Stimulated activated CD4-positive, alpha-beta T cell treated with anti-CD3 and anti-CD28 coated beads, Interleukin-1b, Interleukin-23, amount 100 ng/mL, for 1 hour (primary cell): ENCODE results near the gene PRPF6.
A peak's percentile ranks its signal among the peaks of the same experiment; 100 is the strongest.

ENCODE experiments used
- DNase-seq, 2 donors: peaks; one replicate each; pipeline ENCODE4 v3.0.0-alpha.2; 2020; ENCODE audit warnings: low read depth in 2 of 2

Gene PRPF6, protein sequence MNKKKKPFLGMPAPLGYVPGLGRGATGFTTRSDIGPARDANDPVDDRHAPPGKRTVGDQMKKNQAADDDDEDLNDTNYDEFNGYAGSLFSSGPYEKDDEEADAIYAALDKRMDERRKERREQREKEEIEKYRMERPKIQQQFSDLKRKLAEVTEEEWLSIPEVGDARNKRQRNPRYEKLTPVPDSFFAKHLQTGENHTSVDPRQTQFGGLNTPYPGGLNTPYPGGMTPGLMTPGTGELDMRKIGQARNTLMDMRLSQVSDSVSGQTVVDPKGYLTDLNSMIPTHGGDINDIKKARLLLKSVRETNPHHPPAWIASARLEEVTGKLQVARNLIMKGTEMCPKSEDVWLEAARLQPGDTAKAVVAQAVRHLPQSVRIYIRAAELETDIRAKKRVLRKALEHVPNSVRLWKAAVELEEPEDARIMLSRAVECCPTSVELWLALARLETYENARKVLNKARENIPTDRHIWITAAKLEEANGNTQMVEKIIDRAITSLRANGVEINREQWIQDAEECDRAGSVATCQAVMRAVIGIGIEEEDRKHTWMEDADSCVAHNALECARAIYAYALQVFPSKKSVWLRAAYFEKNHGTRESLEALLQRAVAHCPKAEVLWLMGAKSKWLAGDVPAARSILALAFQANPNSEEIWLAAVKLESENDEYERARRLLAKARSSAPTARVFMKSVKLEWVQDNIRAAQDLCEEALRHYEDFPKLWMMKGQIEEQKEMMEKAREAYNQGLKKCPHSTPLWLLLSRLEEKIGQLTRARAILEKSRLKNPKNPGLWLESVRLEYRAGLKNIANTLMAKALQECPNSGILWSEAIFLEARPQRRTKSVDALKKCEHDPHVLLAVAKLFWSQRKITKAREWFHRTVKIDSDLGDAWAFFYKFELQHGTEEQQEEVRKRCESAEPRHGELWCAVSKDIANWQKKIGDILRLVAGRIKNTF

GRCh38 chr20:63980806-63981728 is at the start of gene PRPF6:
Gene PRPF6 (plus strand): TSS chr20:63981132. CDS start chr20:63981246, 114 bp downstream.
- DNase-seq = peak; percentile 85 to 91

- no peak for DNase-seq
Measured at GRCh38 chr20:63931735-63932134, 49.2 kb upstream of the PRPF6 start.

DNA sequence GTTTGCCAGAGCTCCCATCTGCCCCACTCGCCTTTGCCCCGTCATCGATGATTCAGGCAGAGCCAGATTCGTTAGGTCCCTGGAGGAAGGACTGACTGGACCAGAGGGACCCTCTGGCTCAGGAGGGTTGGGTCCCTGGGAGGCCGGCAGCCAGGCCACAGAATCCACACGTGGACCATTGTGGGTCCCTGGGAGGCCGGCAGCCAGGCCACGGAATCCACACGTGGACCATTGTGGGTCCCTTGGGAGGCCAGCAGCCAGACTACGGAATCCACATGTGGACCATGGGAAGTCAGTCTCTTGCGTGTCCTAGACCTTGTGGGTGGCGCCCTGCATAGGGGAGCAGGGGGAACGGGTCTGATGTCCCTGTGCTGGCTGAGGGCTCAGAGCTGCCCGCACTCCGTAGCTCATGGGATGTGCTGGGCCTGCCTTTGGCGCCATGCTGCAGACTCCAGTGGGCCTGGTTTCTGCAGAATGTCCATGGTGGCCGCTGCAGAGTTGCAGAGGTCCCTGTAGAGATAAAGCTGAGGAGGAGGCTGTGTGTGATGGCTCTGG is 48.2 kb upstream of the PRPF6 start:
- no peak for DNase-seq

DNA sequence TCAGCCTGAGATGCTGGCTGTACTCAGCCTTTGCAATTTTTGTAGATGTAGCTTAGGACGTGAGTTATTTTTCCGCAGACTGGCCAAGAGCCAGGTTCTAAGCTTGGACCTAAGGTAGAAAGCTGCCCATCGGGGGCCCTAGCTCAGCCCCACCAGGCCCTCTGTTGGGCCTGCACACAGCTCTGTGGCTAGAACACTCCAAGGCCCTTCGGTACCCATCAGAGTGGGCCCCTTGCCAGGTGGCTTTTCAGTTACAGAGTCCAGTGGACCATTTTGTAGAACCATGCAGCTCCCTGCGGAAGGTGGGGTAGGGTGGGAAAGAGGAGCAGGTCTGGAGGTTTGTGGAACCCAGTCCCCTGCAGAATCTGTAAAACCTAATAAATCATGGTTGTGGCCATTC is 47.3 kb upstream of the PRPF6 start:
- no peak for DNase-seq

DNA sequence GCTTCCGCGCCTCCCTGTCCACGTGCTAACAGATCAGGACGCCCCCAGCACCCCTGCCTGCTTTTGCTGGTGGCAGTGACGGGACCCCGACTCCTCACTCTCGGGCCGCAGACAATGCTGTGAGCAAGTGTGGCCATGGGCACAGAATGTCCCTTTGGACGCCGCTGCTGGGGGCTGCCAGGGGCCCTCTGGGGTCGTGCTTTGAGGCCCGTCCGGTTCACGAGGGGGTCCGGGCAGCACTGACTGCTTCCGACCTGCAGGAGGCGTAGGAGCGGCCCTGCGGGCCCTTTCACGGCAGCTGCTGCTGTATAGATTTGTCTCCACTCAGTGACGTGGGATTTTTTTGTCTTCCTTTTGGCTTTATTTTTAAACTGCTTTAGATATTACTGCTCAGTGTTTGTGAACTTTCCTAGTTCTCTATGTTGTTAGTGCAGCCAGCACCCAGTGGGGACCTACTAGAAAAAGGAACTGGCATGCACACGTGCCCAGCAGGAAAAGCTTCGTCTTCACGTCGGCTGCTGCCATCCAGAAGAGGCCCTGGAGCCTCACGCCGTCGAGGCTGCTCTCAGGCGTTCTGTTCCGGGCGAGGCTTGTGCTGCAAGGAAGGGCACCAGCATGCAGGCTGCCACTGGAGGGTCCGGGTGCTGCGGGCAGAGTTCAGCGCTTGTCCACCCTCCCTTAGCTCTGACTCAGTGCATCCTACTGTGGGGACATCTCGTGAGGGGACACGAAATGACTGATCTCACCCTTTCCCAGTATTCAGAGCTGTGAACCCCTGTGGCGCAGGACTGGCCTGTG is 46.5 kb upstream of the PRPF6 start:
- DNase-seq = no peak

GRCh38 chr20:63935447-63935846 is 45.5 kb upstream of the PRPF6 start:
- DNase-seq = no peak

- DNase-seq = no peak
Measured at GRCh38 chr20:63937596-63937995, 43.3 kb upstream of the PRPF6 start.

DNA sequence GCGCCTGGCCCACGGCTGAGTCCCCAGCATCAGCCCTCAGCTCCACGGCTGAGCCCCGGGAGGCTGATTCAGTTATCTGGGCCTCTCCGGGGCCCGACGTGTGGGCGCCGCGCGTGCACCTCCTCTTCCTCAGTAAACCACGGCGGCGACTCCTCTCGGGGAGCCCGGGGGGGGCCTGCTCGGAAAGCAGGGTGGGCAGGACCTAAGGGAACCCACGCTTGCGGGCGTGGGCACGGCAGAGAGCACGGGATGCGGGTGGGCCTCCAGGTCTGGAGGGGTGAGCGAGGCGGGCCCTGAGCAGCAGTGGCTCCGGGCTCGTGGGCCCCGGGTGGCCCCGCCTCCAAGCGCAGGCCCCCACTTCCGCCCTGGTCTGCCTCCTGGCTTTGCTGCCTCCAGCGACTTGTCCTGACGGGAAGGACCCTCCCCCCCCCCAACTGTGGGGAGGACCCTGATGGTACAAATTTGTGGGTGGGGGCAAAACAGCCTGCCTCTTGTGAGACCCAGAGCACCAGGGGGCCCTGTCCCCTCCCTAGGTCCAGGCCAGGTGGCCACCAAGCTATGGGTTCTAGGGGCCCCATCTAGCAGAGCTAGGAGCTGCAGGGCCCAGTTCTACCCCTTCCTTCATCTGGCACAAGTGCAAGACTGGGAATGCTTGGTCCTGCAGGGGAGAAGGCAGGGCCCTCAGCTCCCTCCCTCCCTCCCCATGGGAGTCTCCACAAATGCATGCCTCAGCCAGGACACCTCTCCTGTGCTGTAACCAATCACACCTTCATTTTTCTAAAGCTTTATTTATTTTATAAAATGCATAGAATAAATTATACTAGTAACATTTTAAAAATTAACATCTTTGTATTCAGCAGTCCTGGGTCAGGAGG is 41.6 kb upstream of the PRPF6 start:
- DNase-seq = no peak

- no peak for DNase-seq
Measured at GRCh38 chr20:63940071-63940471, 40.9 kb upstream of the PRPF6 start.

GRCh38 chr20:63940472-63941266 is 40.3 kb upstream of the PRPF6 start:
- no peak for DNase-seq

DNA sequence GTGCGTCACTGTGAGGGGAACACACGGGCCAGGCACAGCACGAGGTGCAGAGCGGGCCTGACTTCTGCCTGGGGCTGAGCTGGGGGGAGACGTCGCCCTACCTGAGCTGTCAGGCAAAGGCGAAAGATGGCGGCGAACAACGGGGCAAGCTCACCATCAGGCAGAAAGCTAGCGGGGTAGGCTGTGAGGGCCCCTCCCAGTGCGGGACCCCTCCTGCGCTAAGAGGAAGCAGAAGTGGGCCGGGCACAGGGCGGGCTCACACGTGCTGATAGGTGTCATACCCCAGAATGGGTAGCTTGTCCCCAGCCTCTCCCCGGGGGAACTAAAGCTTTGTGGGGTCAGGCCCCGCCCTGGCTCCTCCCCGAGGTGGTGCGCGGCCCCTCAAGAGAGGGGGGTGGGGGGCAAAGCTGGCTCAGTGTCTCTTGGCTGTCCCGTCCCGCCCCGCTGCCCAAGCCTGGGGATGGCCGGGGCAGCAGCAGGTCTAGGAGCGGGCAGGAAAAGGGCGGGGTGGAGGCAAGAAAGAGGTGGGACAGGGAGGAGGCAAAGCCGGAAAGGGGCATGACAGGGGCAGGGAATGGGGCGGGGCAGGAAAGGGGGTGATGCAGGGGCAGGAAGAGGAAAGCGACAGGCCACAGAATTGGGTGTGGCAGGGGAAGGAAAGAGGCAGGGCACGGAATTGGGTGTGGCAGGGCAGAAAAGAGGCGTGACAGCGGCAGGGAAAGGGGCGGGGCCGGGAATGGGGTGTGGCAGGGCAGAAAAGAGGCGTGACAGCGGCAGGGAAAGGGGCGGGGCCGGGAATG is 39.5 kb upstream of the PRPF6 start:
- DNase-seq = peak in 1 of 2 donors; percentile 47

DNA sequence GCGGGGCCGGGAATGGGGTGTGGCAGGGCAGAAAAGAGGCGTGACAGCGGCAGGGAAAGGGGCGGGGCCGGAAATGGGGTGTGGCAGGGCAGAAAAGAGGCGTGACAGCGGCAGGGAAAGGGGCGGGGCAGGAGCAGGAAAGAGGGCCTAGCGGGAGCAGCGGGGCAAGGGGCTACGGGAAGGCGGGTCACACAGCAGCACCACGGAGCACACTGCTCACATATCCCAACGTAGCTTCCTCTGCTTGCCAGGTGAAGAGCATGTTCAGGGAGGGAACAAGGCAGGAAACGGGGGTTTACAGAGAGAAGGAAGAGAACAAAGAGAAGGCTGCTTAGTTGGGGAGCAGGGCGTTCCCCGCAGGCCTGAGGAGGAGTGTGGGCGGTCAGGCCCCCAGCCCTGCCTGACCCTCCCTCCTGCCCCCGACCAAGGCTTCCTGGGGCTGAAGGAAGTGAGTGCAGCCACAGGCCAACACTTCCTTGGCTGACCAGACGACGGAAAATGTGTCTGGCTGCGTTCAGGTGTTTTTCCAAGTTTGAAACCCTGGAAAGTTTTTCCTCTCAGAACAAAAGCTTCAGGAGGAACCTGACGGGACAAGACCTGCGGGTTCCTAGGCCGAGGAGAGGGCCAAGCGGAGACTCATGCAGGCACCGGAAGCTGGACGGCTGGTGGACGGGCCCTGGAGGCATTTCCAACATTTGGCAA is 38.5 kb upstream of the PRPF6 start:
- DNase-seq = no peak

GRCh38 chr20:63942969-63943807 is 37.7 kb upstream of the PRPF6 start:
- DNase-seq = no peak

- no peak for DNase-seq
Measured at GRCh38 chr20:63943808-63944077, 37.2 kb upstream of the PRPF6 start.

- no peak for DNase-seq
Measured at GRCh38 chr20:63944078-63944941, 36.6 kb upstream of the PRPF6 start.
